Measurements from ENCODE around the gene EIF4ENIF1.
"Not testable (repeated sequence)": the region's sequence is repeated elsewhere in the genome, so short reads cannot be mapped to it uniquely, and the experiment has no call there.

Gene EIF4ENIF1

GRCh38 chr22:31493355-31493754 is 3.7 kb upstream of the EIF4ENIF1 start:
- DNase-seq: not testable (repeated sequence)

GRCh38 chr22:31492151-31492550 is 2.5 kb upstream of the EIF4ENIF1 start:
- DNase-seq: no peak

- no peak for DNase-seq
These were observed 1.7 kb upstream of the EIF4ENIF1 start for GRCh38 chr22:31491218-31491962.

- DNase-seq: no peak
These were observed 869 bp upstream of the EIF4ENIF1 start for GRCh38 chr22:31490496-31490925.

GRCh38 chr22:31488988-31489617 is 539 bp downstream of the EIF4ENIF1 start:
- no peak for DNase-seq

- no peak for DNase-seq
These were observed 1.2 kb downstream of the EIF4ENIF1 start for GRCh38 chr22:31488346-31488883.

GRCh38 chr22:31486951-31487350 is 2.7 kb downstream of the EIF4ENIF1 start:
- no peak for DNase-seq

- DNase-seq: not testable (repeated sequence)
These were observed 3.3 kb downstream of the EIF4ENIF1 start for GRCh38 chr22:31486369-31486768.

- not testable (repeated sequence) for DNase-seq
These were observed 7.2 kb downstream of the EIF4ENIF1 start for GRCh38 chr22:31482470-31482869.

- no peak for DNase-seq
These were observed 8.5 kb downstream of the EIF4ENIF1 start for GRCh38 chr22:31481129-31481528.

GRCh38 chr22:31477329-31477728 is 12.3 kb downstream of the EIF4ENIF1 start:
- DNase-seq: no peak

- no peak for DNase-seq
These were observed 13.8 kb downstream of the EIF4ENIF1 start for GRCh38 chr22:31475800-31476199.

GRCh38 chr22:31474743-31475142 is 14.9 kb downstream of the EIF4ENIF1 start:
- no peak for DNase-seq

- no peak for DNase-seq
These were observed 24.3 kb downstream of the EIF4ENIF1 start for GRCh38 chr22:31465307-31465706.

GRCh38 chr22:31461699-31462098 is 27.9 kb downstream of the EIF4ENIF1 start:
- no peak for DNase-seq

- DNase-seq: no peak
These were observed 37.7 kb downstream of the EIF4ENIF1 start for GRCh38 chr22:31451709-31452571.

- DNase-seq: no peak
These were observed 40.1 kb downstream of the EIF4ENIF1 start for GRCh38 chr22:31449506-31449905.

- DNase-seq: no peak
These were observed 41.3 kb downstream of the EIF4ENIF1 start for GRCh38 chr22:31448382-31448781.

GRCh38 chr22:31447337-31447736 is 42.3 kb downstream of the EIF4ENIF1 start:
- no peak for DNase-seq

- DNase-seq: no peak
These were observed 42.9 kb downstream of the EIF4ENIF1 start for GRCh38 chr22:31446767-31447166.

GRCh38 chr22:31446208-31446607 is 43.4 kb downstream of the EIF4ENIF1 start:
- no peak for DNase-seq

- no peak for DNase-seq
These were observed 44.0 kb downstream of the EIF4ENIF1 start for GRCh38 chr22:31445642-31446041.

- no peak for DNase-seq
These were observed 46.1 kb downstream of the EIF4ENIF1 start for GRCh38 chr22:31443516-31443915.

All from NCI-H1105 (cell line).